Ovary (tissue), 9 donors: Measurements from ENCODE around the gene RHBDF1. TPM values are rescaled to one million over a fixed set of nuclear protein-coding genes. Genes with fewer than 3 reads are reported as not detected.
A peak's percentile ranks its signal among the peaks of the same experiment; 100 is the strongest.

Experiments
- DNase-seq, 5 donors: peaks; one replicate each; pipeline ENCODE4 v3.0.0-alpha.2; 2019 to 2020
- H3K27ac ChIP-seq, 2 donors: fragments of 200-600 bp; one replicate each; pipeline versions ENCODE4 v1.5.1 to v1.8.0; 2019 to 2022
- H3K27me3 ChIP-seq: fragments of 200-600 bp; one replicate; pipeline ENCODE4 v1.8.0; 2022
- H3K36me3 ChIP-seq: fragments of 200-600 bp; sonication (generic); one replicate; pipeline ENCODE4 v1.5.1; 2019
- H3K4me1 ChIP-seq: one replicate; pipeline ENCODE4 v1.8.1; 2013; ENCODE audit warnings: mild to moderate bottlenecking, moderate library complexity; ENCODE audit not compliant: insufficient read depth
- H3K4me3 ChIP-seq: fragments of 200-600 bp; sonication (generic); one replicate; pipeline ENCODE4 v1.5.1; 2017
- H3K9me3 ChIP-seq, 2 donors: fragments of 200-600 bp in 1 of 2; sonication (generic) in 1 of 2; one replicate each; pipeline versions ENCODE4 v1.5.1 to v1.8.1; 2013 to 2019; ENCODE audit warnings: mild to moderate bottlenecking in 1 of 2, moderate library complexity in 1 of 2
- CTCF ChIP-seq, 3 donors: fragments of 450-650 bp in 2 of 3; fragments of 200-600 bp in 1 of 3; IDR thresholded peaks; one replicate each; pipeline versions ENCODE4 v1.5.1 to v1.8.0; 2016 to 2022; ENCODE audit warnings: antibody characterized with exemption in 3 of 3, mild to moderate bottlenecking in 1 of 3
- EP300 ChIP-seq: sonication (generic); formaldehyde crosslinking; IDR thresholded peaks from one replicate; pipeline ENCODE4 v1.6.1; 2017; ENCODE audit warnings: antibody characterized with exemption
- POLR2A ChIP-seq: fragments of 450-650 bp; IDR thresholded peaks from one replicate; pipeline ENCODE4 v1.6.1; 2017; ENCODE audit warnings: antibody characterized with exemption, mild to moderate bottlenecking, moderate library complexity
- whole genome bisulfite sequencing, 3 donors: extraction: QIAGEN DNeasy Blood & Tissue Kit in 1 of 3; methylation state at CpG; one replicate each; pipeline versions ENCODE4 v1.1.5 to v1.1.7; 2013 to 2017; 5-methylcytosine and 5-hydroxymethylcytosine counted together
- intact Hi-C, 4 donors: fragments of 100-400 bp; cut with DNase I; formaldehyde crosslinking; loops; one replicate each; pipeline versions ENCODE4 v1.11.0 to v1.15.1; 2022 to 2023
- polyA plus RNA-seq, 2 donors: library from polyadenylated mRNA; stranded (reverse); fragments of 200-250 nt in 1 of 2; fragments of 350-450 nt in 1 of 2; fragmentation: Illumina TruSeq in 1 of 2; extraction: RNeasy Lipid Tissue Mini Kit (QIAGEN cat#74804) in 1 of 2; gene quantifications; one replicate each; pipeline ENCODE4 v1.2.3, GENCODE V29; 2013 to 2014
- total RNA-seq, 7 donors: library from RNA; depleted of rRNA in 2 of 7; stranded (reverse); fragments of >200 nt in 2 of 7; fragmentation: NEBNext Ultra II Directional in 3 of 7; extraction: Animal tissue kit (Norgen Biotek cat#: 25700) in 3 of 7; gene quantifications; one replicate each; pipeline versions ENCODE4 v1.1.0 to v1.2.4, GENCODE V29; 2016 to 2023
- donor health status: DM: no; HTN: no; CAD: no; lungs with moderate emphysema.
- donor health status: DM: no; HTN: no; CAD: no.
- donor health status: Bipolar disorder and iron deficiency.
- donor health status: DM: yes; HTN: yes; CAD: no.
- donor health status: DM: no; HTN: no; CAD: no.
- donor health status: DM: yes; HTN: yes; CAD: no.

Gene RHBDF1
- total and polyA plus RNA-seq, 9 donors, result 10.9 to 76.0 (median 49.2) TPM

- Histone ChIP-seq H3K27me3 (no peaks in the 10 kb centered on the region), H3K9me3 (no peaks in the 10 kb centered on the region), H3K4me1 (peaks cover 2% of the 10 kb centered on the region), H3K36me3 (no peaks in the 10 kb centered on the region), H3K27ac (no peak overlapping the region), H3K4me3 (no peak overlapping the region)
- 80 to 87% (median 83%) methylated on average over 17 of the region's 17 CpGs for WGBS, 3 donors
- intact Hi-C loops, result no loop called here
- DNase-seq, result no peak
- no peak for TF ChIP-seq POLR2A
- no peak for TF ChIP-seq EP300
- TF ChIP-seq CTCF (IDR thresholded peaks at IDR 0.05), result no peak
Measured at GRCh38 chr16:56231-56927, 16.1 kb downstream of the RHBDF1 start.

- intact Hi-C loops, result no loop called here
- Histone ChIP-seq H3K27ac (no peak overlapping the region), H3K36me3 (no peaks in the 10 kb centered on the region), H3K4me1 (peaks cover 2% of the 10 kb centered on the region), H3K27me3 (no peaks in the 10 kb centered on the region), H3K9me3 (no peaks in the 10 kb centered on the region), H3K4me3 (no peak overlapping the region)
- whole genome bisulfite sequencing, 3 donors, result 78 to 80% (median 80%) methylated on average over 11 of the region's 11 CpGs
- no peak for DNase-seq
- TF ChIP-seq EP300 (no peak), POLR2A (no peak), CTCF (IDR thresholded peaks at IDR 0.05) (no peak)
Measured at GRCh38 chr16:55571-56136, 16.8 kb downstream of the RHBDF1 start.

- no peak for TF ChIP-seq POLR2A
- TF ChIP-seq CTCF (IDR thresholded peaks at IDR 0.05), result no peak
- no peak for TF ChIP-seq EP300
- peak overlapping the region; percentile 69 for H3K4me3 ChIP-seq
- intact Hi-C loops, result no loop called here
- H3K27me3 ChIP-seq, result no peaks in the 10 kb centered on the region
- peak in 1 of 5 donors; percentile 22 for DNase-seq
- H3K9me3 ChIP-seq, result no peaks in the 10 kb centered on the region
- peak overlapping the region in 1 of 2 donors; percentile 57 for H3K27ac ChIP-seq
- peaks cover 2% of the 10 kb centered on the region for H3K4me1 ChIP-seq
- WGBS, 3 donors, result 29 to 41% (median 36%) methylated on average over 12 of the region's 12 CpGs
- H3K36me3 ChIP-seq, result no peaks in the 10 kb centered on the region
Measured at GRCh38 chr16:54237-54581, 18.2 kb downstream of the RHBDF1 start.

- Histone ChIP-seq H3K4me3 (peak within 1 kb of the TSS; percentile 91), H3K27ac (peak within 1 kb of the TSS in 1 of 2 donors; percentile 57), H3K4me1 (peaks cover 2% of the 10 kb centered on the region), H3K27me3 (no peaks in the 10 kb centered on the region), H3K9me3 (no peaks in the 10 kb centered on the region), H3K36me3 (no peaks in the 10 kb centered on the region)
- intact Hi-C loops, result no loop called here
- TF ChIP-seq EP300 (no peak), CTCF (IDR thresholded peaks at IDR 0.05) (no peak), POLR2A (peak; percentile 60)
- DNase-seq, result peak; percentile 98 to 100 (median 99)
- 0 to 1% (median 0%) methylated on average over 71 to 91 of the region's 91 CpGs for WGBS, 3 donors
Measured at GRCh38 chr16:53346-54236, 18.8 kb downstream of the RHBDF1 start, which contains the start of the genes POLR3K and SNRNP25. Gene POLR3K (minus strand): TSS chr16:53608. CDS start chr16:53586, 22 bp downstream. Gene SNRNP25 (plus strand): TSS chr16:53828. CDS start chr16:54017, 189 bp downstream.
